Measurements from ENCODE around the gene MSX1.
A peak's percentile ranks its signal among the peaks of the same experiment; 100 is the strongest.

The MSX1 gene

DNA sequence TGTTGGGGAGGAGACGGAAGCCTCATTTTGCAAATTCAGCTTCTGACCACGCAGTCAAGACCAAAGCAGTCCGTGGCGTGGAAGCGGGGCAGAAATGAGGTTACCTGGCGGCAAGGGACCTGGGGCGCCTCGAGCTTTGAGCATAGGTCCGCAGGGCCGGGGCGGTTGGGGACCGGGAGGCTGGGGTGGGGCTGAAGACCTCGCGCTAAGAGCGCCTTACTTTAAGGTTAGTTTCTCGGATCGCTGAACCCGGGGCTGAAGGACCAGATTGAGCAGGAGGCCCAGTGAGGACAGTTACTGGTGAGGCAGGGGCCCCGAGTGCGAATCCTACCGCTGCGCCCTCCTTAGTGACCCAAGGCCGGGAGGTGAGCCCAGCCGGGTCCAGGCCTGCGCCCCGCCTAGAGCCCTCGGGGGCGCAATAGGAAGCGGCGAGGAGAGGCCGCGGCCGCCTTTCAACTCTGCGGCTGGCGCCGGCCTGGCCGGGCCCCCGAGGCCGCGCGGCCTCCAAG is 7.5 kb downstream of the MSX1 start:
- peaks cover 6% of the 10 kb centered on the region for H3K4me1 Mint-ChIP-seq
- DNase-seq (ENCODE audit: low spot score in 2 of 2): no peak
- peaks cover 1% of the 10 kb centered on the region for H3K36me3 Mint-ChIP-seq
- no peak overlapping the region for H3K4me3 Mint-ChIP-seq
- no peak overlapping the region for H3K27ac Mint-ChIP-seq
- ATAC-seq (ENCODE audit: low read depth): no peak
- peaks cover 28% of the 10 kb centered on the region for H3K27me3 Mint-ChIP-seq
- peaks cover 4% of the 10 kb centered on the region for H3K9me3 Mint-ChIP-seq

- no peak overlapping the region for H3K27ac Mint-ChIP-seq
- H3K27me3 Mint-ChIP-seq: peaks cover 29% of the 10 kb centered on the region
- no peak for DNase-seq (ENCODE audit: low spot score in 2 of 2)
- H3K9me3 Mint-ChIP-seq: peaks cover 4% of the 10 kb centered on the region
- peaks cover 7% of the 10 kb centered on the region for H3K4me1 Mint-ChIP-seq
- peaks cover 1% of the 10 kb centered on the region for H3K36me3 Mint-ChIP-seq
- H3K4me3 Mint-ChIP-seq: no peak overlapping the region
- ATAC-seq (ENCODE audit: low read depth): no peak
These were observed 8.0 kb downstream of the MSX1 start for GRCh38 chr4:4867375-4868039.

DNA sequence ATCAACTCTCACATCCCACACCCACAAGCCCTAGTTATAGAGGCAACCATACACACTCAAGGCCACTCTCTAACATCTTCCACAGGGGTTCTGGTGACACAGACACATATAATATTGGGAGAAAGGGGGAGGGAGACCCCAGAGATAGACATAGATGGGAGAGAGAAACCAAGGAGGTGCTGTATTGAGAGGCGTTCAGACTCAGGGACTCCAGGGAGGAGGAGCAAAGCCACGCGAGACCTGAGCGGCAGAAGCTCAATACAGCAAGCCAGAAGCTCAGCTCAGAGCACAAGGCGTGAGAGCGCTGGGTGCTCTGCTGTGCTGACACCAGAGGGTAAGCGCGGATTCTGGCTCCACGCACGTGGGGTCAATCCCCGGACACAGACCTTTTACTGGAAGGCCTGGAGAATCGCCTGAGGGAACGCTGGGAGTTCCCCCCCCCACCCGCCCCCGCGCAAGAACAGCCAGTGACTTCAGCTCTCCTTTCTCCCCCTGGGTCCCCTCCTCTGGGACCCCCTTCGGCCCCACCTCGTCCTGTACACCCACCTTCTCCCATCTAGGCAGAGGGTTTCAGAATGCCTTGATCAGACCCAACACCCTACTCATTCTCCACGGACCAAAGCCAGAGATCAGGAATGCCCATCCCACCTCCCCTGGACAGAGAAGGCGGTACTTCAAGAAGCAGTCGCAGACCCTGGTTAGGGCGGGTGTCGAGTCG is 8.7 kb downstream of the MSX1 start:
- Mint-ChIP-seq H3K9me3 (peaks cover 3% of the 10 kb centered on the region), H3K4me1 (peaks cover 7% of the 10 kb centered on the region), H3K27me3 (peaks cover 29% of the 10 kb centered on the region), H3K4me3 (no peak overlapping the region), H3K27ac (no peak overlapping the region), H3K36me3 (no peaks in the 10 kb centered on the region)
- ATAC-seq (ENCODE audit: low read depth): no peak
- no peak for DNase-seq (ENCODE audit: low spot score in 2 of 2)

DNA sequence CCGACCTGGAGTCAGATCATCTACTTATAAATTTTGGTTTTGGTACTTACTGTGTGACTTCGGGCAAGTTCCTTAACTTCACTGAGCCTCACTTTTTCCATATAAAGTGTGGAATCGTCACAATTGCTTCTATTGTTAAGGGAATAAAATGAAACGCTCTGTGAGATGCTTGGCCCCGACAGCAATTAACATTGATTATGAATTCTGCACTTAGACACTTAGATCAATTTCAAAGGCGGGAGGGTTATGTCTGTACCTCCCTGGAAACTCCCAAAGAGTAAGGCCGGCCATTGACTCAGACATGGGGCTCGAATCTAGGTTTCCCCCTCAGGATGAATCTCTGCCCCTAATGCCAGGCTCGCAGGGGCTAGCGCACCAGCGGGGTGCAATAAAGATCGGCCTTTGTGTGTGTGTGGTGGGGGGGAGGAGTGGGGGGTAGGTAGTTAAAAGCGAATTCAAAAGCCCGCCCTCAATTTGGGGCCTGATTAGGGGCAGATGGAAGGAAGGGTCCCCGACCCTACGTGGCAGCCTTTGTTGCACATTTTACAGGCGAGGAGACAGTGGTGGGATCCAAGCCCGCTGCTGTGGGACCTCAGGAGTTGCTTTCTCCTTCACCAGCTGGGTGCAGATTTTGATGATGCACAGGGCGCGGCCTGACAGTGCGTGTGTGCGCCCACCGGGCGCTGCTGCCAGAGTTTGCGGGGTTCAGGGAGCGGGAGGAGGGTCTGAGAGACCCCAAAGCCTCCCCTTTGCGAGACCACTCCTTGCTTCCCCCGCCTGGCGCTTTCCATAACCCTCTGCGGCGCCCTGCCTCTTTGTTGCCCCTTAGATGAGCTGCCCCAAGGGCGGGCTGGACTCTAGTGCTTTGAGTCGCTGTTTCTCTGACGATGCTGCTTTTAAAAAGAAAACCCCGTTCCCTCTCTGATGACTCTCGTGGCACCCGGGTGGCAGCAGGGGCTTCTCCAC is 9.6 kb downstream of the MSX1 start:
- ATAC-seq (ENCODE audit: low read depth) (no peak), DNase-seq (ENCODE audit: low spot score in 2 of 2) (no peak)
- H3K27ac Mint-ChIP-seq: no peak overlapping the region
- peaks cover 7% of the 10 kb centered on the region for H3K4me1 Mint-ChIP-seq
- H3K27me3 Mint-ChIP-seq: peaks cover 32% of the 10 kb centered on the region
- H3K4me3 Mint-ChIP-seq: no peak overlapping the region
- no peaks in the 10 kb centered on the region for H3K36me3 Mint-ChIP-seq
- peaks cover 3% of the 10 kb centered on the region for H3K9me3 Mint-ChIP-seq

DNA sequence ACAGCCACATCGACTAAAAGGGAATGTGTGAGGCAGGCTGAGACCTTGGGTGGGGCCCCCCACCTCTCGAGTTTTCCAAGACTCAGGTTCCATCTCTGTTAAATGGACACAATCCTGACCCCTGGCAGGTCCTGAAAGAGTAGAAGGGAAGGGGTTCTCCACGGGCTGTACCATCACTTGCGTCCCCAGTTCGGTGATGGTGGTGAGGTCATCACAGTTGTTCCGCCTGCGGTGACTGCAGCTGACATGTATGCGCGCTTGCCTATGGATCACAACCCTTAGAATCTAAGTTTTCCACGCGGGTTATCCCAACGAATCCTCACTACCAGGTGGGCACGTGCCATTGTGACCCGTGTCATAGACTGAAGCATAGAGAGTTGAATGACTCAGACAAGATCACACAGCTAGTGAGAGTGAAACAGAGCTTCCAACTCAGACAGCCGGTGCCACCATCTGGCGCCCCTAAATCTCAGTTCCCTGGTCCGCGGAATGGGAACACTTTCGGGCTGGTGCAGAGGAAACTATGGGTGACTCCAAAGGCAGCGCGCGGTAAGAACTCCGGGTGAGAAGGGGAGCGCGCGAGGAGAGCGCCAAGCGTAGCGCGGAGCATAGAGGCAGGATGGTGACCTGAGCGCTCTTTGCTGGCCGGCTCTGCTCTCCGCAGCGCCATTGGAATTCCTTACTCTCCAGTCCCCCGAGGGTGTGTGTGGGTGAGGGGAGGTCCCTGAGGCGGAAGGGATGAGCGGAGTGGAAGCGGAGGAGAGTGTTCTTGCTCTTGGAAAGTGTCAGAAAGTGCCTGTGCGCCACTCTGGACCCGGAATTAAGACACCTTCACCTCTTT is 10.5 kb downstream of the MSX1 start:
- peaks cover 7% of the 10 kb centered on the region for H3K4me1 Mint-ChIP-seq
- peaks cover 3% of the 10 kb centered on the region for H3K9me3 Mint-ChIP-seq
- ATAC-seq (ENCODE audit: low read depth) (no peak), DNase-seq (ENCODE audit: low spot score in 2 of 2) (no peak)
- no peak overlapping the region for H3K4me3 Mint-ChIP-seq
- peak overlapping the region; percentile 56 for H3K27ac Mint-ChIP-seq
- H3K27me3 Mint-ChIP-seq: peaks cover 31% of the 10 kb centered on the region
- H3K36me3 Mint-ChIP-seq: no peaks in the 10 kb centered on the region

DNA sequence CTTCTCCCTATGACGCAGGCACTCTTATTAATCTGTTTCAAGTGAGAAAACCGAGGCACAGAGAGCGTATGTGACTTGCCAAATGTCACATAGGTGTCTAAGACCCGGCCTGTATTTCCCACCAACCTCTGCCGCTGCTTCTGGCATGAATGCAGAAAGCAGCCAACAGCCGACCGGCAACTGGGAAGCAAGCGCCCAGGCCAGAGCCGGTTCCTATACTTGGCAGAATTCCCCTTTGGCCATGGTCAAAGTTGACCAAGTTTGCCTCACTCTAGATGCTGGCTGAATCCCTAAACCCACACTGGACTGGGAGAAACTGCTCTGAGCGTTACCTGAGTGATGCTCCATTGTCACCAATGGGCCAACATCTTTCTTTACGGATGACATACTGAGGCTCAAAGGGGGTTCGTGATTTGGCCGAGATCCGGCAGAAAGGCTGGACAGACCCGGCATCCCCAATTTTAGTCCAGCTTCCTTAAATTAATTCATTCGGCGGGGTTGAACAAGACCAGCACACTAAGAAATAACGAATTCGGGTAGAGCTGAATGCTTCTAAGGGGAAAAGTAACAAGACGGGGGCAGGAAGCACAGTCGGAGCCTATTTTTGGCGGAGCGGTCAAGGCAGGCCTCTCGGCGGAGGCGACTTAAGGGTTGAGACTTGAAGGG is 11.2 kb downstream of the MSX1 start:
- DNase-seq (ENCODE audit: low spot score in 2 of 2) (no peak), ATAC-seq (ENCODE audit: low read depth) (no peak)
- Mint-ChIP-seq H3K4me3 (no peak overlapping the region), H3K36me3 (no peaks in the 10 kb centered on the region), H3K27ac (peak overlapping the region; percentile 56), H3K4me1 (peaks cover 7% of the 10 kb centered on the region), H3K27me3 (peaks cover 34% of the 10 kb centered on the region), H3K9me3 (peaks cover 3% of the 10 kb centered on the region)

DNA sequence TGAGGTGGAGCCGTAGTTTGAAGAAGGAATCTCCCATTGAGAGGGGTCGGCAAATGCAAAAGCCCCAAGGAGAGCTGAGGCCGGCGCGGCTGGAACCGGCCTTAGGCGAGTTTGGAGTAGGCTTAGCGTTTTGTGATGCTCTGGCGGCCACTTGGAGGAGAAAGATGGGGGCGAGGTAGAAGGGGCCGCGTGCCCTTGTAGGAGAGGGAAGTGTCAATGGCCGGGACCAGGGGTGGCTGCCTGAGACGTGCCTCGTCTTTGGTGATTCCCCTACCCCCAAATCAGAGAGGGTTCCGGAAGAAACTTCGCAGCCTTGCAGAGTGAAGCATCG is 11.7 kb downstream of the MSX1 start:
- DNase-seq (ENCODE audit: low spot score in 2 of 2) (no peak), ATAC-seq (ENCODE audit: low read depth) (no peak)
- Mint-ChIP-seq H3K27ac (no peak overlapping the region), H3K4me1 (peaks cover 4% of the 10 kb centered on the region), H3K4me3 (no peak overlapping the region), H3K36me3 (no peaks in the 10 kb centered on the region), H3K9me3 (peaks cover 3% of the 10 kb centered on the region), H3K27me3 (peaks cover 33% of the 10 kb centered on the region)

DNA sequence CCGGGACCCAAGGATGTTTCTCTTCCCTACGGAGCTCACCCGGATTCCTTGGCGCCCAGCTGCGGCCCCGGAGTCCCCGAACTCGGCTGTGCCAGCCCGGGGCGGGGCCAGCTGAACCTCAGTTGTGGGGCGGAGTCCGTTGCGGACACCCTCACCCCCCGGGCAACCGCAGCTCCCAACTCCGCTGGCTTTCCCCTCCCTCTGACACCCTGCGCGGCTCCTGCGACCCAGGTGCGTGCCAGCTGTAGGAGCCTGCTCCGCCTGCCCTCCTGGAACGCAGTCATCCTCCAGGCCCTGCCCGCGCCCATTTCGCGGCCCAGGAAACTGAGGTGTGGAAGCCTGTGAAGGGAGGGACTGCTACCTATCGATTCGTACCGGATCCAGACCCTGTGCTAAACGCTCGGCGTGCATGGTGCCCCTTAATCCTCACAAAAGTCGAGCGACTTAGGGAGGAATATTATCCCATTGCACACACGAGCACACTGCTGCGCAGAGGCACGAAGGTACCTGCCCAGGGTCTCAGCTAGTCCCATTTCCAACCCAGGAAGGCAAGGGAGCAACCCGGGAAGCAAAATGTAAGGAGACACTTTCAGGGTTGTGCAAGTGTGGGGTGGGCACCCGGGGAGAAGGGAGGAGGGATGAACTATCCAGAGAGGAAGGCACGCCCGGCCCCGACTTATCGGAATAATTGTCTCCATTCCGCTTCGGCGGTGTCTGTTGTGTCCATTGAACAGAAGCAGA is 12.3 kb downstream of the MSX1 start:
- no peak for ATAC-seq (ENCODE audit: low read depth)
- Mint-ChIP-seq H3K4me3 (no peak overlapping the region), H3K27ac (no peak overlapping the region), H3K27me3 (peaks cover 32% of the 10 kb centered on the region), H3K4me1 (peaks cover 4% of the 10 kb centered on the region), H3K9me3 (peaks cover 3% of the 10 kb centered on the region), H3K36me3 (no peaks in the 10 kb centered on the region)
- DNase-seq (ENCODE audit: low spot score in 2 of 2): no peak

GRCh38 chr4:4872314-4872903 is 12.9 kb downstream of the MSX1 start:
- H3K27me3 Mint-ChIP-seq: peaks cover 35% of the 10 kb centered on the region
- H3K4me3 Mint-ChIP-seq: no peak overlapping the region
- H3K27ac Mint-ChIP-seq: no peak overlapping the region
- peaks cover 4% of the 10 kb centered on the region for H3K4me1 Mint-ChIP-seq
- H3K36me3 Mint-ChIP-seq: no peaks in the 10 kb centered on the region
- peaks cover 3% of the 10 kb centered on the region for H3K9me3 Mint-ChIP-seq
- no peak for DNase-seq (ENCODE audit: low spot score in 2 of 2)
- ATAC-seq (ENCODE audit: low read depth): no peak

- no peak for ATAC-seq (ENCODE audit: low read depth)
- no peak overlapping the region for H3K4me3 Mint-ChIP-seq
- no peak overlapping the region for H3K27ac Mint-ChIP-seq
- peaks cover 35% of the 10 kb centered on the region for H3K27me3 Mint-ChIP-seq
- DNase-seq (ENCODE audit: low spot score in 2 of 2): no peak
- H3K9me3 Mint-ChIP-seq: peaks cover 3% of the 10 kb centered on the region
- peaks cover 4% of the 10 kb centered on the region for H3K4me1 Mint-ChIP-seq
- no peaks in the 10 kb centered on the region for H3K36me3 Mint-ChIP-seq
These were observed 13.7 kb downstream of the MSX1 start for GRCh38 chr4:4873203-4873602.

- no peaks in the 10 kb centered on the region for H3K36me3 Mint-ChIP-seq
- no peak overlapping the region for H3K4me3 Mint-ChIP-seq
- peaks cover 3% of the 10 kb centered on the region for H3K9me3 Mint-ChIP-seq
- peaks cover 4% of the 10 kb centered on the region for H3K4me1 Mint-ChIP-seq
- H3K27ac Mint-ChIP-seq: no peak overlapping the region
- no peak for ATAC-seq (ENCODE audit: low read depth)
- DNase-seq (ENCODE audit: low spot score in 2 of 2): no peak
- peaks cover 35% of the 10 kb centered on the region for H3K27me3 Mint-ChIP-seq
These were observed 14.8 kb downstream of the MSX1 start for GRCh38 chr4:4874254-4874653.

DNA sequence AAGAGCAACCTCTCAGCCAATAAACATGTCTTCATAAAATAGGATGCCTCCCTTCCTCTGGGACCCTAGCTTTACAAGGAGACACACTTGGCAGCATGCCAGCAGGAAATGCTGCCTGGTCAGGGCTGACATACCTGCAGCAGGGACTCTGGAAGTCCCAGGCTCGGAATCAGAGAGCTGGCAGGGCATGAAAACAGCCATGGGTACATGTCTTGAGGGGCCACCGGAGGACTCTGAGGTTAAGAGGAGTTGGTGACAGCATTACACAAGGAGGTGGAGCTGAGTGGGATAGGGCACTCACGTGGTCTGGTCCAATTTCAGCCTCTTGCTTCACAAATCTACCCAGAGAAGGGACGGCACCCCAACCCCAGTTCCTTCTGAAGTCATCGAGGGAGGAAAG is 15.7 kb downstream of the MSX1 start:
- ATAC-seq (ENCODE audit: low read depth) (no peak), DNase-seq (ENCODE audit: low spot score in 2 of 2) (no peak)
- Mint-ChIP-seq H3K27me3 (peaks cover 31% of the 10 kb centered on the region), H3K27ac (no peak overlapping the region), H3K9me3 (no peaks in the 10 kb centered on the region), H3K36me3 (no peaks in the 10 kb centered on the region), H3K4me1 (peaks cover 4% of the 10 kb centered on the region), H3K4me3 (no peak overlapping the region)
